ENCODE measurements around the gene ATP9B.

DNA sequence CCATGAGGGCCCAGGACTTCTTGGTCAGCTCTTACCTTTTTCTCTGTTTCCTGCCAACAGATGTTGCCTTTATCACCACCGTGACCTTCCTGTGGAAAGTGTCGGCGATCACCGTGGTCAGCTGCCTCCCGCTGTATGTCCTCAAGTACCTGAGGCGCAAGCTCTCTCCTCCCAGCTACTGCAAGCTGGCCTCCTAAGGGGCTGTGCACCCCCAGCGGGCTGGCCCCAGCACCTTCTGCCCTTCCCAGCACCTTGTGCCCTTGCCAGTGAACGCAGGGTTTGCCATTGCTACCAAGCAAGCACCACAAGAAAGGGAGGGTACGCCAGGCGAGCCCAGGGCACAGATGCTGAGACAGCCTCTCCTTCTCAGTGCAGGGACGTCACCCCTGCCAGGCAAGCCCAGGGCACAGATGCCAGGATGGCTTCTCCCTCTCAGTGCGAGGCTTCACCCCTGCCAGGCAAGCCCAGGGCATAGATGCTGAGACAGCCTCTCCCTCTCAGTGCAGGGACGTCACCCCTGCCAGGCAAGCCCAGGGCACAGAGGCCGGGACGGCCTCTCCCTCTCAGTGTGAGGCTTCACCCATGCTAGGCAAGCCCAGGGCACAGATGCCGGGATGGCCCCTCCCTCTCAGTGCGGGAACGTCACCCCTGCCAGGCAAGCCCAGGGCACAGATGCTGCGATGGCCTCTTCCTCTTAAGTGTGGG is 308.1 kb downstream of the ATP9B start:
- TF ChIP-seq POLR2A (IDR thresholded peaks at IDR 0.05; ENCODE audit: low read length) (no peak), GATA1 (IDR thresholded peaks at IDR 0.05; ENCODE audit: low read depth, low read length) (no peak)
